ENCODE measurements around the gene ZNF91. TPM values are rescaled to one million over a fixed set of nuclear protein-coding genes. Genes with fewer than 3 reads are reported as not detected.
"Not testable (repeated sequence)": the region's sequence is repeated elsewhere in the genome, so short reads cannot be mapped to it uniquely, and the experiment has no call there.

Gene ZNF91
- total RNA-seq, 2 donors from 2014 or later, result 36.5 to 42.9 TPM

DNA sequence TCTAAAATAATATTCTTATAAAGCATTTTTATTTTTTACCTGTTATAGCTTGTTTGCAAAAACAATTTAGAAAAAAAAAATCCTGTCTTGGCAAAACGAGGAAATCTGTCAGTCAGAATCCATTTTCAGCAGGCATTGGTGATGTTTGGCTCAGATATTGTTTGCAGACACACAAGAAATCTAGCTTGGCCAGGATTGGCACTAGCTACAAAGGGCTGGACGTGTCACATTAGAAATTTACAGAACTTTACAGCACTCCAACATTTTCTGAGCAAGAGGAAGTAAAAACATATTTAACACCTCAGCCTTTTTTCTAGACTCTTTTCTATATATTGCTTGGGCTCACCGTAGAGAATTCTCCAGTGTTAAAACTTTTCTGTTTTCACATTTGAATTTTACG lies 9.9 kb downstream of the ZNF91 start:
- no peak overlapping the region for H3K4me3 Mint-ChIP-seq
- H3K36me3 Mint-ChIP-seq (ENCODE audit: insufficient read depth in 2 of 2), result peaks cover 43 to 83% of the 10 kb centered on the region in 2 donors
- DNase-seq (no peak), ATAC-seq (replicated peaks in 1 of 2) (no peak)
- H3K4me1 Mint-ChIP-seq (ENCODE audit: low read depth), result peaks cover 10% of the 10 kb centered on the region
- no peaks in the 10 kb centered on the region for H3K27me3 Mint-ChIP-seq (ENCODE audit: low read depth)
- H3K9me3 Mint-ChIP-seq, result peaks cover 11 to 12% of the 10 kb centered on the region in 2 donors
- H3K27ac Mint-ChIP-seq, result no peak overlapping the region

DNA sequence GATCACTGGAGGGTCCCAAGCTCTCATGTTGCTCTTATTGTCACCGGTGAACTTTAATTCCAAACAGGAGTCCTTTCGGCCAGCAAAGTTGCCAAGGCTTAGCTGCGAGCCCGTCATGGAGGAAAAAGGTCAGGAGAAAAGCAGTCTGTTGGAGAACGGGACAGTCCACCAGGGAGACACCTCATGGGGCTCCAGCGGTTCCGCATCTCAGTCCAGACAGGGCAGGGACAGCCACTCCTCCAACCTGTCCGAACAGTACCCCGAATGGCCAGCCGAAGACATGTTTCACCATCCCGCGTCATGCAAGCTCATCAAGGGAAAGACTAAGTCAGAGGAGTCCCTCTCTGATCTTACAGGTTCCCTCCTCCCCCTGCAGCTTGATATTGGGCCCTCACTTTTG lies 10.4 kb downstream of the ZNF91 start:
- no peak overlapping the region for H3K27ac Mint-ChIP-seq
- peaks cover 11 to 12% of the 10 kb centered on the region in 2 donors for H3K9me3 Mint-ChIP-seq
- peaks cover 44 to 84% of the 10 kb centered on the region in 2 donors for H3K36me3 Mint-ChIP-seq (ENCODE audit: insufficient read depth in 2 of 2)

DNA sequence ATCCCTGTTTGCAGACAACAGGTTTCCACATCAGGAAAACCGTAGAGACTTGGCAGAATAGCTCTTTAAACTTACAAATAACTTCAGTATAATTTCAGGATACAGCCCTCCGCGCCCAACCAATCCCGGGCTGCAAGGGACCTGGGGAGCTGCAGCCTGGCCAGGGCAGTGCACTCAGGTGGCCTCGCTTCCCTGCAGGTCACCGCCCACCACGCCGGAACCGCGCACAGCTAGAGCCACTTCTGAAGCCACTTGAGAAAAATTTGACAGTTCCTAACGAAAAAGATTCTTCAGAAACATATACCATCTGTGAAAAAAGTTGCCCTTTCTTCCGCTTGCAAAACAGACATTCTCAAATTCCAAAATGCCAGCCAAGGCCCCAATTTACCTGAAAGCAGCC lies 11.1 kb downstream of the ZNF91 start:
- peaks cover 10 to 13% of the 10 kb centered on the region in 2 donors for H3K9me3 Mint-ChIP-seq
- no peak for ATAC-seq (replicated peaks in 1 of 2)
- peaks cover 46 to 83% of the 10 kb centered on the region in 2 donors for H3K36me3 Mint-ChIP-seq (ENCODE audit: insufficient read depth in 2 of 2)
- H3K4me3 Mint-ChIP-seq, result no peak overlapping the region
- H3K27ac Mint-ChIP-seq, result no peak overlapping the region
- no peaks in the 10 kb centered on the region for H3K27me3 Mint-ChIP-seq (ENCODE audit: low read depth)
- no peak for DNase-seq
- H3K4me1 Mint-ChIP-seq (ENCODE audit: low read depth), result peaks cover 5% of the 10 kb centered on the region

More for the DNA sequence above, 10.4 kb downstream of the ZNF91 start:
- no peaks in the 10 kb centered on the region for H3K27me3 Mint-ChIP-seq (ENCODE audit: low read depth)
- no peak for ATAC-seq (replicated peaks in 1 of 2)
- no peak for DNase-seq
- no peak overlapping the region for H3K4me3 Mint-ChIP-seq
- H3K4me1 Mint-ChIP-seq (ENCODE audit: low read depth), result peaks cover 7% of the 10 kb centered on the region

DNA sequence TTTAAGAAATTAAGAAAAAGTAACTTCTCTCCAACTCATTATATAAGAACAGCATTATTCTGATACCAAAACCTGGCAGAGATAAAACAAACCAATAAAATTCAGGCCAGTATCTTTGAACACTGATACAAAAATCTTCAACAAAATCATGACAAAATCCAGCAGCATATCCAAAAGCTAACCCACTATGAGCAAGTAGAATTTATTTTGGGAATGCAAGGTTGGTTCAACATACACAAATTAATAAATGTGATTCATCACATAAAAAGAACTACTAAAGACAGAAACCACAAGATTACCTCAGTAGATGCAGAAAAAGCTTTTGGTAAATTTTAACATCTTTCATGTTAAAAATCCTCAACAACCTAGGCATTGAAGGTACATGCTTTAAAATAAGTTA lies 12.3 kb downstream of the ZNF91 start:
- DNase-seq, result no peak
- no peak for ATAC-seq (replicated peaks in 1 of 2)
- Mint-ChIP-seq H3K4me3 (no peak overlapping the region), H3K36me3 (ENCODE audit: insufficient read depth in 2 of 2) (peaks cover 52 to 79% of the 10 kb centered on the region in 2 donors), H3K27ac (no peak overlapping the region), H3K9me3 (peaks cover 11 to 17% of the 10 kb centered on the region in 2 donors), H3K27me3 (ENCODE audit: low read depth) (no peaks in the 10 kb centered on the region), H3K4me1 (ENCODE audit: low read depth) (peaks cover 5% of the 10 kb centered on the region)

DNA sequence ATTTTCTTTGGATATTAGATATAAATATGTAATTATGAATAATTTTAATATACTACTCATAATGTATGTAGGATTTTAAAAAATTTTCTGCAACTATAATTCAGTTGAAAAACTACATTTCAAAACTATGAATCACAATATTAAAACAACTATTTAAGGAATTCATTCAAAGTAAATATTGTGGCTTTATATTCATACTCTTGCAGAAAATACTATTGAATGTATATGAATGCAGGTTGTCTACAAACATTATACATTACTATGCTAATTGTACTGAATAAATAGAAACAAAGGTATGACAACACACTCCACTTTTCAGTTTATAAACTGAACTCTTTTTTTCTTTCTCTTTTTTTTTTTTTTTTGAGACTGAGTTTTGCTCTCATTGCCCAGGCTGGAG lies 14.2 kb downstream of the ZNF91 start:
- Mint-ChIP-seq H3K27ac (no peak overlapping the region), H3K27me3 (ENCODE audit: low read depth) (no peaks in the 10 kb centered on the region), H3K36me3 (ENCODE audit: insufficient read depth in 2 of 2) (peaks cover 45 to 77% of the 10 kb centered on the region in 2 donors), H3K4me3 (no peak overlapping the region), H3K9me3 (peaks cover 9 to 17% of the 10 kb centered on the region in 2 donors), H3K4me1 (ENCODE audit: low read depth) (peaks cover 5% of the 10 kb centered on the region)
- ATAC-seq (replicated peaks in 1 of 2), result no peak
- DNase-seq, result no peak

DNA sequence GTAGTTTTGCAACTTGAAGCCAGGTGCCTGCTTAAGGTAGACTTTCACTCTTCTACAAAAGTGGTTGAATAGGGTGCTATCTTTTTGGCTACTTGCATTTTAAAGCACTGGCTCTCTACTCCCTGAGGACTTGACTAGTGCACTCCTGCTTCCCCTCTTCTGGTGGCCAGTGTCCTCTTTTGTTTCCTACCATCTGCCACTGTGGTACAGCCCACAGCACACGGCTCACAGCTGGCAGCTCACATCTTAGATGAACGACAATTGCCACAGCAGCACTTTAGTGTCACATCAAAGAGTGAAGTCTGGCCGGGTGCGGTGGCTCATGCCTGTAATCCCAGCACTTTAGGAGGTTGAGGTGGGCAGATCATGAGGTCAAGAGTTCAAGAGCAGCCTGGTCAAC lies 15.6 kb downstream of the ZNF91 start:
- peak overlapping the region; percentile 8 to 58 for H3K4me3 Mint-ChIP-seq
- not testable (repeated sequence) for H3K27ac Mint-ChIP-seq; H3K4me1 Mint-ChIP-seq (ENCODE audit: low read depth); DNase-seq; ATAC-seq (replicated peaks in 1 of 2); H3K27me3 Mint-ChIP-seq (ENCODE audit: low read depth)
- H3K36me3 Mint-ChIP-seq (ENCODE audit: insufficient read depth in 2 of 2), result peaks cover 40 to 80% of the 10 kb centered on the region in 2 donors
- peaks cover 6 to 12% of the 10 kb centered on the region in 2 donors for H3K9me3 Mint-ChIP-seq

DNA sequence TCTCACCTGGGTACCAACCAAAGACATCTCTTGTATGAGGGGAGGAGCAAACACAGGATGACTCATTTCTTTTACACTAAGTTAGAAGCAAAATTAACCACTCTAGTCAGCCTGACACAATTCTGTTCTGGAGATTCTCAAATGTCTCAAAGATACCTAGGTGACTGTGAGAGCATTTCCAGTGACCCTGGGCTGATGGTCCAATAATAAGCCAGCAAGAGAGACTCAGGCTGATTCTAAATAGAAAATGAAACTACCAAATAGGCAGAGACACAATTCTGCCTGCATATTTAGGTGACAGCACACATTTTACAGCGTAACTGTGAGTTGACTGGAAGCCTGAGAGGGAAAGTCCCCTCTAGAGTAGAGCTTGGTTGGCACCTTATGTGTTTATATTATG lies 16.3 kb downstream of the ZNF91 start:
- Mint-ChIP-seq H3K4me1 (ENCODE audit: low read depth) (peaks cover 5% of the 10 kb centered on the region), H3K4me3 (peak overlapping the region in 1 of 2 donors; percentile 37), H3K27me3 (ENCODE audit: low read depth) (no peaks in the 10 kb centered on the region), H3K27ac (peak overlapping the region; percentile 72), H3K36me3 (ENCODE audit: insufficient read depth in 2 of 2) (peaks cover 36 to 78% of the 10 kb centered on the region in 2 donors), H3K9me3 (peaks cover 6 to 12% of the 10 kb centered on the region in 2 donors)
- ATAC-seq (replicated peaks in 1 of 2), result peak; percentile 80 to 92
- DNase-seq, result peak in 1 of 2 donors; percentile 2

DNA sequence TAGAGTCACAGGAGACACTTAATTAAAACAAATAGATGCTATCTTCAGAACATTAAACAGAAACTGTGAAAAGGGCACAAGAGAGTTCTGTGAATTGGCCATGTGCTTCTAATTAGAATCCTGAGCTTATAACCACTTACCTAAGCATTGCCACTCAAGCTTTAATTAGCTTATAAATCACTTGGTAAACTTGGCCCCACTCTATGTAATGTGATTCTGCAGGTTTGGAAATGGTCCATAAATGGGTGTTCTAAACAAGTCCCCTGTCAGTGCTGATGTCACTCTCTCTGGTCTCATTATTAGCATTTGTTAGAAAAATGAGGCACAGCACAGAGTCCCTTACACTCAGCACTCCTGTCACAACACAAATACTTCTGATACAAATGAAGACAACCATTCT lies 18.0 kb downstream of the ZNF91 start:
- Mint-ChIP-seq H3K36me3 (ENCODE audit: insufficient read depth in 2 of 2) (peaks cover 31 to 77% of the 10 kb centered on the region in 2 donors), H3K27ac (no peak overlapping the region), H3K4me3 (no peak overlapping the region), H3K27me3 (ENCODE audit: low read depth) (no peaks in the 10 kb centered on the region), H3K4me1 (ENCODE audit: low read depth) (peaks cover 5% of the 10 kb centered on the region), H3K9me3 (peaks cover 4 to 13% of the 10 kb centered on the region in 2 donors)
- ATAC-seq (replicated peaks in 1 of 2), result no peak
- DNase-seq, result no peak

DNA sequence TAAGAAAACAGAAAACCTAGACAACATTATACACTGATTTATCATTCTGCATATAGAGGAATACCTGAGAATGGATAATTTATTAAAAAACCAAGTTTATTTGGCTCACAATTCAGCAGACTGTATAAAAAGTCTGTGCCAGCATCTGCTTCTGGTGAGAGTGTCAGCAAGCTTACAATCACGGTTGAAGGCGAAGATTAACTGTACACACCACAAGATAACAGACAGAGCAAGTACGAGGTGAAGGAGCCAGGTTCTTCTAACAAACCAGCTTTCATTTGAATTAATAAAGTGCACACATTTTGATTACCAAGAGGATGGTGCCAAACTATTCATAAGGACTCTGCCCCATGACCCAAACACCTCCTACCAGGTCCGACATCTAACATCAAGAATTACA lies 28.8 kb downstream of the ZNF91 start:
- peaks cover 11 to 55% of the 10 kb centered on the region in 2 donors for H3K36me3 Mint-ChIP-seq (ENCODE audit: insufficient read depth in 2 of 2)
- peaks cover 2 to 10% of the 10 kb centered on the region in 2 donors for H3K9me3 Mint-ChIP-seq
- H3K27me3 Mint-ChIP-seq (ENCODE audit: low read depth), result no peaks in the 10 kb centered on the region
- no peak overlapping the region for H3K27ac Mint-ChIP-seq
- no peak for DNase-seq
- no peaks in the 10 kb centered on the region for H3K4me1 Mint-ChIP-seq (ENCODE audit: low read depth)
- no peak overlapping the region for H3K4me3 Mint-ChIP-seq
- ATAC-seq (replicated peaks in 1 of 2), result no peak

DNA sequence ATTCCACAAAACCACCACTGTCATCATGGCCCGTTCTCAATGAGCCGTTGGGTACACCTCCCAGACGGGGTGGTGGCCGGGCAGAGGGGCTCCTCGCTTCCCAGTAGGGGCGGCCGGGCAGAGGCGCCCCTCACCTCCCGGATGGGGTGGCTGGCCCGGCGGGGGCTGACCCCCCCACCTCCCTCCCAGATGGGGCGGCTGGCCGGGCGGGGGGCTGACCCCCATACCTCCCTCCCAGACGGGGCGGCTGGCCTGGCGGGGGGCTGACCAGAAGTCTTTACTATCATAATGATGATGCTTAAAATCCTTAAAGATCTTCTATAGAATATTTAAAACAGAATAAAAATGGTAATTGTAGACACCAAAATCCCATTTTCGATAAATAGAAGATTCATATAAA lies 29.2 kb downstream of the ZNF91 start:
- not testable (repeated sequence) for ATAC-seq (replicated peaks in 1 of 2); H3K27me3 Mint-ChIP-seq (ENCODE audit: low read depth); H3K27ac Mint-ChIP-seq; DNase-seq; H3K4me1 Mint-ChIP-seq (ENCODE audit: low read depth); H3K4me3 Mint-ChIP-seq
- H3K36me3 Mint-ChIP-seq (ENCODE audit: insufficient read depth in 2 of 2), result peaks cover 13 to 55% of the 10 kb centered on the region in 2 donors
- peaks cover 2 to 11% of the 10 kb centered on the region in 2 donors for H3K9me3 Mint-ChIP-seq

DNA sequence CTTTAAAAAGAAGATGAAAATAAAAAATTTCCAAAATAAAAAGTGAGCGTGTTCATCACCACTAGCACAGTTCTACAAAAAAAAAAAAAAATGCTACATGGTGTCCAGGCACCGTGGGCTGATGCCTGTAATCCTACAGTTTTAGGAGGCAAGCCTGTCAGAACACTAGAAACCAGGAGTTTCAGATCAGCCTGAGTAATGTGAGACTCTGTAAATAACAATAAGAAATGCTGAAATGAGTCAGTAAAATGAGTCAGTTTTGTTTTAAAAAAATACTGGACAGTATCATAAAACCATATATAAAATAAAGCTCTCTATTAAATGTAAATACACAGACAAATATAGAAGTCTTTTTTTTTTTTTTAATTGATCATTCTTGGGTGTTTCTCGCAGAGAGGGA lies 30.0 kb downstream of the ZNF91 start:
- H3K4me1 Mint-ChIP-seq (ENCODE audit: low read depth), result no peaks in the 10 kb centered on the region
- peaks cover 17 to 54% of the 10 kb centered on the region in 2 donors for H3K36me3 Mint-ChIP-seq (ENCODE audit: insufficient read depth in 2 of 2)
- DNase-seq (no peak), ATAC-seq (replicated peaks in 1 of 2) (no peak)
- H3K27me3 Mint-ChIP-seq (ENCODE audit: low read depth), result no peaks in the 10 kb centered on the region
- no peak overlapping the region for H3K4me3 Mint-ChIP-seq
- no peak overlapping the region for H3K27ac Mint-ChIP-seq
- H3K9me3 Mint-ChIP-seq, result peaks cover 4 to 13% of the 10 kb centered on the region in 2 donors

DNA sequence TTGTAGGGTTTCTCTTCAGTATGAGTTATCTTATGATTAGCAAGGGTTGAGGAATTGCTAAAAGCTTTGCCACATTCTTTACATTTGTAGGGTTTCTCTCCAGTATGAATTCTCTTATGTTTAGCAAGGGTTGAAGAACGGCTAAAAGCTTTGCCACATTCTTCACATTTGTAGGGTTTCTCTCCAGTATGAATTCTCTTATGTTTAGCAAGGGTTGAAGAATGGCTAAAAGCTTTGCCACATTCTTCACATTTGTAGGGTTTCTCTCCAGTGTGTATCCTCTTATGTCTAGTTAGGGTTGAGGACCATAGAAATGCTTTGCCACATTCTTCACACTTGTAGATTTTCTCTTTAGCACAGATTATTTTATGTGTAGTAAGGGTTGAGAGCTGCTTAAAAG lies 33.4 kb downstream of the ZNF91 start:
- not testable (repeated sequence) for H3K27me3 Mint-ChIP-seq (ENCODE audit: low read depth); H3K4me3 Mint-ChIP-seq; ATAC-seq (replicated peaks in 1 of 2); DNase-seq; H3K4me1 Mint-ChIP-seq (ENCODE audit: low read depth); H3K27ac Mint-ChIP-seq
- H3K9me3 Mint-ChIP-seq, result peaks cover 11 to 26% of the 10 kb centered on the region in 2 donors
- peaks cover 33 to 65% of the 10 kb centered on the region in 2 donors for H3K36me3 Mint-ChIP-seq (ENCODE audit: insufficient read depth in 2 of 2)

DNA sequence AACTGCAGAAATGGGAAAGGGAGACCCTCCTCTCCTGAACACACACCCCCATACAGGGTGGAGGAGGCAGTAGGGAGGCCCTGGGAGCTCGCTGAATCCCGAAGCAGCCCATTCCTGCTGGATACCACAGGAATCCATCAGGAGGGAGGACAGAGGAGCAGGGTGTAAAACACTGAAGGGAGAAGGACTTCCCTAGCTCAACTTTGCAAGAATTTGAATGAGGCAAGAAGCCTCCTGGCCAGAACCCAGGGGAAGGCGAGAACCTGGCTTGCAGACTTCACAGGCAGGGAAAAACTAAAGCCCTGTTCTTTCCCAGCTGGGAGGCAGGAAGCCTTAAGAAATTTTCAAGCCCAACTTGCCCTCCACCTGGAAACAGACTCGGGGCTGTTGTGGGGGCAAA lies 43.5 kb downstream of the ZNF91 start:
- H3K27me3 Mint-ChIP-seq (ENCODE audit: low read depth), result no peaks in the 10 kb centered on the region
- DNase-seq, result no peak
- H3K36me3 Mint-ChIP-seq (ENCODE audit: insufficient read depth in 2 of 2), result peaks cover 68 to 94% of the 10 kb centered on the region in 2 donors
- peaks cover 7% of the 10 kb centered on the region for H3K4me1 Mint-ChIP-seq (ENCODE audit: low read depth)
- ATAC-seq (replicated peaks in 1 of 2), result no peak
- H3K27ac Mint-ChIP-seq, result no peak overlapping the region
- H3K9me3 Mint-ChIP-seq, result peaks cover 40 to 48% of the 10 kb centered on the region in 2 donors
- H3K4me3 Mint-ChIP-seq, result no peak overlapping the region

DNA sequence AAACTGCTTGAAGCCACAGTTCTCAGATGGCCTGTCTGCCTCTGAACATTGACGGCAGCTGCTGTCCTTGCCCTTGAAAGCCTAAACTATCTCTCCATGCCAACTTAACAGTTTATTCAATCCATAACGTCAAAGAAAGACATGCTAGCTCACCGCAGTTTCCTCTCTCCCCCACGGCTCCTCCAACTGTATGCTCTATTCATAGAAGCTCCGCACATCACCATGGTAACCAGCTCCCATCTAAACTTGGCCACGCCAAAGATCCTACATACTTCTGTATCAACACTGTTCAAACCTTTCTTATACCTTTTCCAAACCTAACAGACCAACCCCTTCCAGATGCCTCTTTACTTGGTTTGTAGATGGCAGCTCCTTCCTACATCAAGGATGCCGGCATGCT lies 48.6 kb downstream of the ZNF91 start:
- Mint-ChIP-seq H3K27ac (no peak overlapping the region), H3K9me3 (peaks cover 40 to 43% of the 10 kb centered on the region in 2 donors), H3K4me3 (no peak overlapping the region), H3K27me3 (ENCODE audit: low read depth) (no peaks in the 10 kb centered on the region), H3K4me1 (ENCODE audit: low read depth) (no peaks in the 10 kb centered on the region), H3K36me3 (ENCODE audit: insufficient read depth in 2 of 2) (peaks cover 64 to 91% of the 10 kb centered on the region in 2 donors)
- DNase-seq (no peak), ATAC-seq (replicated peaks in 1 of 2) (no peak)
